BJ (cell line): ENCODE results near the gene TRPM5. TPM values are rescaled to one million over a fixed set of nuclear protein-coding genes. Genes with fewer than 3 reads are reported as not detected.

Source experiments
- CTCF ChIA-PET: fragments of 350-600 bp; formaldehyde crosslinking; extraction: SDS; loops from one replicate; lab custom pipeline; 2021; ENCODE audit warnings: antibody characterized with exemption, inconsistent platforms; lab: Yijun Ruan, JAX
- POLR2A ChIA-PET: fragments of 300-600 bp; sonication (Branson Sonifier 250); formaldehyde crosslinking; extraction: SDS; loops from one replicate; lab custom pipeline; 2021; ENCODE audit warnings: antibody characterized with exemption; lab: Charles Lee
- DNase-seq: peaks from one replicate; pipeline ENCODE4 v3.0.0-alpha.2; 2011; ENCODE audit warnings: low read depth
- H3K27me3 ChIP-seq: 2 replicates; pipeline ENCODE4 v1.6.0; 2011; ENCODE audit warnings: low read length; ENCODE audit not compliant: control insufficient read depth, insufficient read depth
- H3K36me3 ChIP-seq: 2 replicates; pipeline ENCODE4 v1.5.1; 2011; ENCODE audit warnings: low read length; ENCODE audit not compliant: control insufficient read depth, insufficient read depth
- H3K4me3 ChIP-seq: 2 replicates; pipeline ENCODE4 v1.5.1; 2011; ENCODE audit warnings: low read depth, mild to moderate bottlenecking, control low read depth, low read length
- polyA plus RNA-seq: library from polyadenylated mRNA; depleted of rRNA; stranded (reverse); fragments of >200 nt; gene quantifications from 2 replicates; pipeline ENCODE4 v1.2.3, GENCODE V29; 2011
- TF ChIP-seq, protein P1 (sequence below): IDR thresholded peaks from 2 replicates; pipeline ENCODE4 v1.5.1; 2011; ENCODE audit warnings: low read depth, mild to moderate bottlenecking, control low read depth, inconsistent platforms, low read length, moderate library complexity; ENCODE audit not compliant: insufficient read depth

TRPM5 gene
- polyA plus RNA-seq, 1 experiment, result not detected

DNA sequence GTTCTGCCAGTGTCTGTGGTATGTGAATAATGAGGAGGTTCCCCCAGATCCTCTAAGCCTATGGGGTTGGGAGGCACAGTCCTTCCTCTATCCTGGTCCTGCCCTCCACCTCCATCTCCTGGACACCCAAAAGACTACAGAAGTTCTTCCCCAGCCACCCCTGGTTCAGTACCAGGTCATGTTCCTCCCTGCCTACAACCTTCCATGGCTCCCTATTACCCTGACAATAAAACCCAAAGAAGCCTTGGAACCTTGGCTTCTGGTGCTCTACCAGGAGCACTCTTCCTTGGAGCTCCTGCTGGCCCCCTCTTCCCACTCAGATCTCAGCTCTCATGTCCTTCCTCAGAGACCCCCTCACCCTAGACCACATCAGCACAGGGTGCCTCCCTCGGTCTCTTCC lies 12.9 kb downstream of the TRPM5 start:
- Histone ChIP-seq H3K36me3 (no peaks in the 10 kb centered on the region), H3K27me3 (no peaks in the 10 kb centered on the region), H3K4me3 (no peak overlapping the region)
- CTCF ChIA-PET, result interaction anchor here (0.8 to 3.4 kb wide), 4 partner anchors 11 to 458 kb away, joined by 3 to 23 read pairs (median 4); no protein-coding TSS in a partner anchor
- DNase-seq, result no peak
- TF ChIP-seq, protein P1, sequence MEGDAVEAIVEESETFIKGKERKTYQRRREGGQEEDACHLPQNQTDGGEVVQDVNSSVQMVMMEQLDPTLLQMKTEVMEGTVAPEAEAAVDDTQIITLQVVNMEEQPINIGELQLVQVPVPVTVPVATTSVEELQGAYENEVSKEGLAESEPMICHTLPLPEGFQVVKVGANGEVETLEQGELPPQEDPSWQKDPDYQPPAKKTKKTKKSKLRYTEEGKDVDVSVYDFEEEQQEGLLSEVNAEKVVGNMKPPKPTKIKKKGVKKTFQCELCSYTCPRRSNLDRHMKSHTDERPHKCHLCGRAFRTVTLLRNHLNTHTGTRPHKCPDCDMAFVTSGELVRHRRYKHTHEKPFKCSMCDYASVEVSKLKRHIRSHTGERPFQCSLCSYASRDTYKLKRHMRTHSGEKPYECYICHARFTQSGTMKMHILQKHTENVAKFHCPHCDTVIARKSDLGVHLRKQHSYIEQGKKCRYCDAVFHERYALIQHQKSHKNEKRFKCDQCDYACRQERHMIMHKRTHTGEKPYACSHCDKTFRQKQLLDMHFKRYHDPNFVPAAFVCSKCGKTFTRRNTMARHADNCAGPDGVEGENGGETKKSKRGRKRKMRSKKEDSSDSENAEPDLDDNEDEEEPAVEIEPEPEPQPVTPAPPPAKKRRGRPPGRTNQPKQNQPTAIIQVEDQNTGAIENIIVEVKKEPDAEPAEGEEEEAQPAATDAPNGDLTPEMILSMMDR, result no peak
- POLR2A ChIA-PET, result no interaction called here

DNA sequence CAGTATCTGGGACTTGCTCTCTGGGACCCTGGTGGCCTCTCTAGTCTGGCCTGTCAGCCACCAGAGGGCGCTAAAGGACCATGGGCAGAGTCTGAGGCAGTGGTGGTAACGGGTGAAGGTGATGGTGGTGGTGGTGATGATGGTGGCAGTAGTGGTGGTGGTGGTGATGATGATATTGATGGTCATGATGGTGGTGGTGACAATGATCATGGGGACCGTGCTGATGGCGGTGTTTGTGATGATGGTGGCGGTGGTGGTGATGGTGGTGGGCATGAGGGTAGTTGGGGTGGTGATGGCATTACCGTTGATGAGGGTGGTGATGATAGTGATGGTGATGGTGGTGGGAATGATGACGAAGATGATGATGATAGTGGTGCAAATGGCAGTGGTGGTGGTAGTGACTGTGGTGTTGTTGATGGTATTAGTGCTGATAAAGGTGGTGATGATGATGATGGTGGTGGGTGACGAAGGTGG lies 16.0 kb downstream of the TRPM5 start:
- DNase-seq, result no peak
- TF ChIP-seq, protein P1, result peak; percentile 86
- H3K27me3 ChIP-seq, result no peaks in the 10 kb centered on the region
- CTCF ChIA-PET, result interaction anchor here (0.9 to 11.8 kb wide), 8 partner anchors 8 to 462 kb away, joined by 3 to 519 read pairs (median 4); partner anchors contain the start of genes C11orf21 and TSPAN32
- no peak overlapping the region for H3K4me3 ChIP-seq
- POLR2A ChIA-PET, result no interaction called here
- H3K36me3 ChIP-seq, result no peaks in the 10 kb centered on the region

DNA sequence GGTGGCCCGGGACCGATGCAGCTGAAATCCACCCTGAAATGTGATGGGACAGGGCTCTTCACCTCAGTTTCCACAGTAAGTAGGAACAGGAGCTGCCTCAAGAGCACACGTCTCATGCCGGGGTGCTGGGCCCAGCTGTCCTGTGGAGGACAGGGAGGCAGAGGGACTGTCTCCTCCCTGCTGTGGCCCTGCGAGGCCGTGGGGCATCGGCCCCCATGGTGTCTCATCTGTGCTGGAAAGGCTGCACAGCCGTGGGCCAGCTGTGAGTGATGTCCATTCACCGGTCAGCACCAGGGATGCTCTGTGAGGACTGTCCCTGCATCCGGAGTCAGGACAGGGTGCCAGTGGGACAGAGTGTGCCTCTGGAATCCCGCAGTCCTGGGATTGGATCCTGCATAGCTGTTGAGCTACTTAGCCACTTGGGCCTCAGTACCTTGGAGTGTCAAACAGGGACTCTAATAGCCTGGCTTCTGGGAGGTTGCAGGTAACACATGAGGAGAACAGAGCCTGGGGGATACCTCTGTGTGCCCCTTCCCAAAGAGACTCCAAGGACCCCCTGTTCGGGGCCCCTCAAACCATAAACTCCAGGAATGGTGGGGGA lies 16.5 kb downstream of the TRPM5 start:
- Histone ChIP-seq H3K27me3 (no peaks in the 10 kb centered on the region), H3K4me3 (no peak overlapping the region), H3K36me3 (no peaks in the 10 kb centered on the region)
- POLR2A ChIA-PET, result no interaction called here
- TF ChIP-seq, protein P1, result no peak
- CTCF ChIA-PET, result interaction anchor here (0.7 to 11.8 kb wide), 13 partner anchors 8 to 462 kb away, joined by 3 to 519 read pairs (median 3); partner anchors contain the start of genes C11orf21 and TSPAN32
- DNase-seq, result no peak

DNA sequence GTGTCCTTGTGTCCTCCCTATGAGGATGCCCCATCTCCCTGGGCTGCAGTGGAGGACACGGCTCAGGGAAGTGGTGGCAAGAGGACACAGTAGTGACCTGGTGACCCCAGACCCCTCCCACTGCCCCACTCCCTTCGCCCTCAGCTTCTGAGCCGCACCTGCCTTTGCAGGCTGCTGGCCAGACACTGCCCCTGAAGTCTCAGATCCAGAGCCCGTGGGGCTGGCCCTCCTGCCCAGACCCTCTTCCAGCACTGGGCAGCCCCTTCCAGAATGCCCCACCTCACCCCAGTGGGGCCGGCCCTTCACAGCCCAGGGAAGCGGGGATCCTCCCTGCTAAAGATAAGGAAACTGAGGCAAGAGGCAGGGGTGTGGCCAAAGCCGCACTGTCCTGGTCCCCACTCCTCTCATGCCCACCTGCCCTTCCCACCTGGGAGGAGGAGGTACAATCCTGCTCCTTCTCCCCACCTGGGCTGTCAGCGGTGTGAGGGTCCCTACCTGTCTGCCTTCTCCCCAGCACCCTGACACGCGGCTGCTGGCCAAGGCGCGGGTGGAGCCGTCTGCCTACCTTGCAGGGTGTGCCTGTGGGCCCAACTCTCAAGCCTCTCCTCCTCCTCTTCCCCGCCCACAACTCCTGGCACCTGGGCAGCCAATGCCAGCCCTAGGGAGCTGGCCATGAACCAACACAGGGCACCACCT lies 17.3 kb downstream of the TRPM5 start:
- CTCF ChIA-PET, result interaction anchor here (0.7 to 11.8 kb wide), 12 partner anchors 7 to 464 kb away, joined by 3 to 519 read pairs (median 3); partner anchors contain the start of genes C11orf21 and TSPAN32
- H3K4me3 ChIP-seq, result no peak overlapping the region
- TF ChIP-seq, protein P1, result no peak
- DNase-seq, result no peak
- POLR2A ChIA-PET, result no interaction called here
- no peaks in the 10 kb centered on the region for H3K27me3 ChIP-seq
- no peaks in the 10 kb centered on the region for H3K36me3 ChIP-seq

DNA sequence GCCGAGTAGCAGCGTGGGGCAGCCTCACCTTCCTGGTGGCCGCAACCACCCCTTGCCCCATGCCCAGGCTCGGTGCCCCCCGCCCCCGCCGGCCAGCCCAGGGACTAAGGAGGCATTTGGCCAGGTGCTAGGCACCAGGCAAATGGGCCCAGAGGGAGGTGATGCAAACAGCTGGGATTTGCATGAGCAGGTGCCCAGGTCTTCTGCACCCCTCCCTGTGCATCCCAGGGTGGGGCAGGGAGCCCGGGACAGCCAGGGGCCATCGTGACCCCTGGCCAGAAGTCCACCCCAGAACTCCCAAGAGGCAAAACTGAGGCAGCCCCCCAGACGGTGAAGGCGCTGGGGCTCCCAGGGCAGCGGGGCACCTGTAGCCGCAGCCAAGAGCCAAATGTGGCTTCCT lies 18.1 kb downstream of the TRPM5 start:
- ChIA-PET CTCF (interaction anchor here (1.1 to 11.8 kb wide), 7 partner anchors 106 to 466 kb away, joined by 3 to 519 read pairs (median 6); partner anchors contain the start of genes C11orf21 and TSPAN32), POLR2A (no interaction called here)
- Histone ChIP-seq H3K4me3 (no peak overlapping the region), H3K27me3 (no peaks in the 10 kb centered on the region), H3K36me3 (no peaks in the 10 kb centered on the region)
- TF ChIP-seq, protein P1, result no peak
- DNase-seq, result no peak
